ENCODE measurements around the gene SESN1. TPM values are rescaled to one million over a fixed set of nuclear protein-coding genes. Genes with fewer than 3 reads are reported as not detected.

SESN1 gene
- polyA plus RNA-seq, 1 experiment = 29.6 TPM

GRCh38 chr6:109095036-109095834, 589 bp upstream of the SESN1 start, which contains the start of gene CEP57L1:
CEP57L1 (plus strand) TSS chr6:109095507; CDS start chr6:109145222, 49,715 bp downstream.
- ChIA-PET POLR2A (interaction anchor here (0.5 to 3.2 kb wide), 15 partner anchors 11 to 822 kb away, joined by 3 to 22 read pairs (median 4); partner anchors contain the start of genes ARMC2, CD164 and SMPD2), CTCF (interaction anchor here (1.2 to 1.3 kb wide), 2 partner anchors 10 to 553 kb away, joined by 3 to 8 read pairs; no protein-coding TSS in a partner anchor)
- H3K27me3 ChIP-seq (ENCODE audit: control insufficient read depth, insufficient read depth, low read length) = no peaks in the 10 kb centered on the region
- H3K4me3 ChIP-seq (ENCODE audit: low read depth, low read length) = peak within 1 kb of the TSS; percentile 93
- no peaks in the 10 kb centered on the region for H3K9me3 ChIP-seq (ENCODE audit: control insufficient read depth, insufficient read depth, low read length)
- peak within 1 kb of the TSS; percentile 97 for H3K27ac ChIP-seq (ENCODE audit: low read depth, low read length)
- peak; percentile 90 for DNase-seq (ENCODE audit: low read depth, low spot score)
- TF ChIP-seq CTCF (IDR thresholded peaks at IDR 0.05; ENCODE audit: low read depth, low read length) = 0 out of 2 replicates have a peak, but pooled peaks have one; percentile 14

GRCh38 chr6:109093732-109094415, 772 bp downstream of the SESN1 start:
- POLR2A ChIA-PET = interaction anchor here (0.6 to 3.2 kb wide), 21 partner anchors 8 to 1883 kb away, joined by 3 to 22 read pairs (median 4); partner anchors contain the start of genes ARMC2 and CD164
- CTCF ChIA-PET = interaction anchor here (0.6 to 1.5 kb wide), 7 partner anchors 9 to 552 kb away, joined by 3 to 8 read pairs (median 3); no protein-coding TSS in a partner anchor
- Histone ChIP-seq H3K27me3 (ENCODE audit: control insufficient read depth, insufficient read depth, low read length) (no peaks in the 10 kb centered on the region), H3K9me3 (ENCODE audit: control insufficient read depth, insufficient read depth, low read length) (no peaks in the 10 kb centered on the region), H3K27ac (ENCODE audit: low read depth, low read length) (peak overlapping the region; percentile 69), H3K4me3 (ENCODE audit: low read depth, low read length) (peak overlapping the region; percentile 93)
- TF ChIP-seq CTCF (IDR thresholded peaks at IDR 0.05; ENCODE audit: low read depth, low read length) = no peak
- DNase-seq (ENCODE audit: low read depth, low spot score) = no peak

- POLR2A ChIA-PET = no interaction called here
- no peak for TF ChIP-seq CTCF (IDR thresholded peaks at IDR 0.05; ENCODE audit: low read depth, low read length)
- Histone ChIP-seq H3K9me3 (ENCODE audit: control insufficient read depth, insufficient read depth, low read length) (no peaks in the 10 kb centered on the region), H3K27me3 (ENCODE audit: control insufficient read depth, insufficient read depth, low read length) (no peaks in the 10 kb centered on the region), H3K4me3 (ENCODE audit: low read depth, low read length) (peak overlapping the region; percentile 93), H3K27ac (ENCODE audit: low read depth, low read length) (no peak overlapping the region)
- CTCF ChIA-PET = interaction anchor here (1.2 to 1.4 kb wide), 2 partner anchors 19 to 304 kb away, joined by 3 to 4 read pairs; no protein-coding TSS in a partner anchor
- DNase-seq (ENCODE audit: low read depth, low spot score) = no peak
Measured at GRCh38 chr6:109092074-109092473, 2.6 kb downstream of the SESN1 start.

GRCh38 chr6:109091314-109092024, 3.2 kb downstream of the SESN1 start:
- ChIA-PET CTCF (interaction anchor here (1.4 kb wide), 1 partner anchor 305 kb away, joined by 3 read pairs; no protein-coding TSS in a partner anchor), POLR2A (no interaction called here)
- DNase-seq (ENCODE audit: low read depth, low spot score) = no peak
- H3K27me3 ChIP-seq (ENCODE audit: control insufficient read depth, insufficient read depth, low read length) = no peaks in the 10 kb centered on the region
- H3K4me3 ChIP-seq (ENCODE audit: low read depth, low read length) = no peak overlapping the region
- TF ChIP-seq CTCF (IDR thresholded peaks at IDR 0.05; ENCODE audit: low read depth, low read length) = no peak
- H3K27ac ChIP-seq (ENCODE audit: low read depth, low read length) = no peak overlapping the region
- H3K9me3 ChIP-seq (ENCODE audit: control insufficient read depth, insufficient read depth, low read length) = no peaks in the 10 kb centered on the region

All from AG04450 (cell line).